Gastrocnemius medialis (tissue), 4 donors: ENCODE data around the gene IL17D.

Experiments
- CTCF ChIP-seq, 5 experiments: fragments of 450-650 bp in 3 of 5; fragments of 200-600 bp in 2 of 5; sonication (generic) in 2 of 5; IDR thresholded peaks in 4 of 5; conservative IDR thresholded peaks in 1 of 5; 1 replicate in 4 of 5; 2 replicates in 1 of 5; pipeline ENCODE4 v1.5.1; 2016 to 2019; ENCODE audit warnings: antibody characterized with exemption in 5 of 5, mild to moderate bottlenecking in 3 of 5, moderate library complexity in 3 of 5
- POLR2A ChIP-seq, 2 donors: fragments of 450-650 bp; IDR thresholded peaks; one replicate each; pipeline ENCODE4 v1.6.1; 2017; ENCODE audit warnings: antibody characterized with exemption in 2 of 2, mild to moderate bottlenecking in 2 of 2, moderate library complexity in 2 of 2

GRCh38 chr13:20718958-20719566 is 15.6 kb downstream of the IL17D start:
- TF ChIP-seq CTCF (IDR thresholded peaks at IDR 0.05 in 4 of 5, conservative IDR thresholded peaks at IDR 0.05 in 1 of 5) (no peak), POLR2A (IDR thresholded peaks at IDR 0.05) (no peak)
